Measurements from ENCODE around the gene PLXNA1. TPM values are rescaled to one million over a fixed set of nuclear protein-coding genes. Genes with fewer than 3 reads are reported as not detected.

The PLXNA1 gene
- total and polyA plus RNA-seq, 2 of the 8 experiments (the other 6 are each of a cell fraction or from before 2014, with no cell fraction given): 47.5 to 54.9 TPM

DNA sequence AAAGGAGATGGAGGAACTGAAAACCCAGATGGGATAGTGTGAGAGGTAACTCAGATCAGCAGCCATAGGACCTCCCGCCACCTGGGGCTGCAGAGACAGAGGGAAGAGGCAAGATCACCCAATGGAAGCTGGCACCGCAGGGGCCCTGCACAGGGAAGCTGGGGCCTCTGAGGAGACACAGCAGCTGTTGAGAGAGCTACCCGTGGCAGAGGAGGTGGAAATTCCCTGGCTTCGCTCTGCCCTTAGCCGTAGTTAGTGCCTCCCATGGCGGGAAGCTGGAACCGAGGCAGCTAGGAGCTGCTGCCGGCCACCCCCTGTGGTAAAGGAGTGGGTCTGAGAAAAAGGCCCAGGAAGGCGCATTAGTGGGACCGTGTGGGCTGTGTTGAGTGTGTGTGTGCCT is 18.0 kb upstream of the PLXNA1 start:
- no peaks in the 10 kb centered on the region; a peak in 1 of 7 replicates for H3K27me3 ChIP-seq (replicated peaks in 1 of 4; ENCODE audit: control insufficient read depth in 3 of 4, extremely low read depth in 1 of 4, insufficient read depth in 3 of 4, low read length in 3 of 4)
- no peak overlapping the region for H3K9ac ChIP-seq (replicated peaks in 1 of 4; ENCODE audit: extremely low read depth in 1 of 4, low read depth in 3 of 4, low read length in 3 of 4)
- no peak for TF ChIP-seq KDM5A (IDR thresholded peaks at IDR 0.05; ENCODE audit: low read length)
- TF ChIP-seq, protein P1, sequence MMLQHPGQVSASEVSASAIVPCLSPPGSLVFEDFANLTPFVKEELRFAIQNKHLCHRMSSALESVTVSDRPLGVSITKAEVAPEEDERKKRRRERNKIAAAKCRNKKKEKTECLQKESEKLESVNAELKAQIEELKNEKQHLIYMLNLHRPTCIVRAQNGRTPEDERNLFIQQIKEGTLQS (IDR thresholded peaks at IDR 0.05; ENCODE audit: insufficient read depth, low read depth, low read length): no peak
- TF ChIP-seq GTF2F1 (IDR thresholded peaks at IDR 0.05; ENCODE audit: borderline replicate concordance, low read depth, low read length): no peak
- no peak for TF ChIP-seq NRF1 (IDR thresholded peaks at IDR 0.05; ENCODE audit: low read depth, low read length)
- TF ChIP-seq BACH1 (IDR thresholded peaks at IDR 0.05; ENCODE audit: low read length): no peak
- TF ChIP-seq CBX8 (IDR thresholded peaks at IDR 0.05; ENCODE audit: borderline replicate concordance, low read depth, low read length): no peak
- no peak for TF ChIP-seq SIRT6 (IDR thresholded peaks at IDR 0.05; ENCODE audit: low read length)
- no peak overlapping the region for H2BK15ac ChIP-seq (ENCODE audit: low read length)
- DNase-seq (ENCODE audit: low read depth in 1 of 2, low spot score in 2 of 2) (no peak), FAIRE-seq (no peak)
- H4K20me1 ChIP-seq (replicated peaks in 1 of 2; ENCODE audit: control insufficient read depth in 1 of 2, insufficient read depth in 2 of 2, low read length in 2 of 2): peaks cover 2% of the 10 kb centered on the region in 2 experiments
- H3K4ac ChIP-seq (replicated peaks; ENCODE audit: insufficient read length, low read depth, low read length): no peak overlapping the region
- no peaks in the 10 kb centered on the region; a peak in 1 of 8 replicates for H3K36me3 ChIP-seq (ENCODE audit: control insufficient read depth in 2 of 4, insufficient read depth in 4 of 4, low read length in 3 of 4)
- ChIA-PET POLR2A (ENCODE audit: partially characterized antibody) (no interaction called here), CTCF (ENCODE audit: partially characterized antibody) (interaction anchor here (0.6 to 1.2 kb wide), 2 partner anchors 16 to 700 kb away, joined by 3 to 4 read pairs; no protein-coding TSS in a partner anchor)
- no peak overlapping the region for H2BK20ac ChIP-seq (ENCODE audit: low read length)
- H2AK5ac ChIP-seq (ENCODE audit: low read depth, low read length): no peak overlapping the region
- 91% methylated on average over 10 of the region's 10 CpGs; no CpG with 5 or more reads in 1 of the 2 experiments for WGBS, 2 experiments (ENCODE audit: extremely low coverage in 1 of 2, insufficient coverage in 1 of 2, insufficient read length in 1 of 2, insufficient replicate concordance in 2 of 2, low coverage in 1 of 2, low lambda C conversion rate in 2 of 2, missing lambda C conversion rate in 1 of 2)
- H4K91ac ChIP-seq (replicated peaks; ENCODE audit: insufficient read length, low read length): no peak overlapping the region
- H4K8ac ChIP-seq (ENCODE audit: extremely low read depth, insufficient read depth, low read length): no peak overlapping the region
- no peaks in the 10 kb centered on the region for H3K79me1 ChIP-seq (ENCODE audit: low read depth, low read length)
- H3K4me3 ChIP-seq (ENCODE audit: extremely low read depth in 1 of 4, insufficient read depth in 2 of 4, low read depth in 3 of 4, low read length in 4 of 4): no peak overlapping the region
- no peak overlapping the region for H3K23ac ChIP-seq (ENCODE audit: insufficient read length)
- no peak overlapping the region for H2BK120ac ChIP-seq (replicated peaks; ENCODE audit: low read depth, low read length)
- H3K14ac ChIP-seq (ENCODE audit: insufficient read length): no peak overlapping the region
- H3K79me2 ChIP-seq (ENCODE audit: control insufficient read depth in 1 of 2, insufficient read depth in 2 of 2, low read length in 2 of 2): no peaks in the 10 kb centered on the region
- no peak overlapping the region for H2BK5ac ChIP-seq (ENCODE audit: low read depth, low read length)
- H3K23me2 ChIP-seq (ENCODE audit: low read depth, low read length): no peaks in the 10 kb centered on the region
- H3K18ac ChIP-seq (ENCODE audit: extremely low read depth, low read length): no peak overlapping the region
- no peak overlapping the region for H3K56ac ChIP-seq (replicated peaks; ENCODE audit: insufficient read length, low read depth, low read length)
- no peak overlapping the region for H4K5ac ChIP-seq (ENCODE audit: insufficient read length, low read depth, low read length)
- H2BK12ac ChIP-seq (ENCODE audit: low read depth, low read length): no peak overlapping the region
- no peak overlapping the region for H3K27ac ChIP-seq (ENCODE audit: low read depth, low read length)
- no peak overlapping the region for H3K4me2 ChIP-seq (ENCODE audit: insufficient read depth in 1 of 2, low read depth in 2 of 2, low read length in 2 of 2)
- no peaks in the 10 kb centered on the region for H3K9me3 ChIP-seq (ENCODE audit: insufficient read depth in 2 of 2, low read depth in 1 of 2, low read length in 1 of 2)
- H3K4me1 ChIP-seq (replicated peaks in 1 of 4; ENCODE audit: control insufficient read depth in 3 of 4, insufficient read depth in 4 of 4, low read length in 3 of 4): peaks cover 2 to 14% (median 4%) of the 10 kb centered on the region in 4 experiments; a peak in 4 of 7 replicates
- H2AFZ ChIP-seq (ENCODE audit: low read length): no peak overlapping the region

All from H1 (cell line).